GM12801 (cell line): Measurements from ENCODE around the gene SOX18.

Source experiments
- CTCF ChIP-seq: IDR thresholded peaks from one replicate; pipeline ENCODE4 v1.5.1; 2011; ENCODE audit warnings: control low read depth; ENCODE audit not compliant: insufficient read length; ENCODE audit errors: extremely low read depth

The SOX18 gene

GRCh38 chr20:64049060-64049877 is at the start of gene SOX18:
Gene SOX18, minus strand, starts transcription at chr20:64049639. Its CDS starts 123 bp downstream, at chr20:64049516.
- no peak for TF ChIP-seq CTCF

- TF ChIP-seq CTCF: no peak
These were observed 49.1 kb upstream of the SOX18 start for GRCh38 chr20:64098471-64099013.

GRCh38 chr20:64096535-64096934 is 47.1 kb upstream of the SOX18 start:
- TF ChIP-seq CTCF: no peak

- TF ChIP-seq CTCF: no peak
These were observed 46.5 kb upstream of the SOX18 start for GRCh38 chr20:64095927-64096326.

GRCh38 chr20:64095455-64095854 is 46.0 kb upstream of the SOX18 start:
- TF ChIP-seq CTCF: no peak

GRCh38 chr20:64093013-64093503 is 43.6 kb upstream of the SOX18 start:
- TF ChIP-seq CTCF: no peak

- no peak for TF ChIP-seq CTCF
These were observed 43.0 kb upstream of the SOX18 start for GRCh38 chr20:64092258-64093012.
